HUES48 (cell line): ENCODE results near the gene FIS1.
"Not testable (repeated sequence)": the region's sequence is repeated elsewhere in the genome, so short reads cannot be mapped to it uniquely, and the experiment has no call there.

ENCODE experiments used
- H3K27ac ChIP-seq: one replicate; pipeline ENCODE4 v1.7.0; 2013; ENCODE audit warnings: low read depth, low read length, inconsistent platforms
- H3K27me3 ChIP-seq: 2 replicates; pipeline ENCODE4 v1.6.1; 2013; ENCODE audit warnings: mild to moderate bottlenecking, low read length; ENCODE audit not compliant: control insufficient read depth, insufficient read depth
- H3K36me3 ChIP-seq: 2 replicates; pipeline ENCODE4 v1.6.1; 2013; ENCODE audit warnings: low read length; ENCODE audit not compliant: control insufficient read depth, insufficient read depth
- H3K4me1 ChIP-seq: 2 replicates; pipeline ENCODE4 v1.6.1; 2013; ENCODE audit warnings: mild to moderate bottlenecking, low read length; ENCODE audit not compliant: control insufficient read depth, insufficient read depth
- H3K4me3 ChIP-seq: 2 replicates; pipeline ENCODE4 v1.5.1; 2013; ENCODE audit warnings: mild to moderate bottlenecking, low read depth, low read length
- H3K9ac ChIP-seq: 2 replicates; pipeline ENCODE4 v1.6.1; 2013; ENCODE audit warnings: mild to moderate bottlenecking, low read depth, low read length, moderate library complexity
- H3K9me3 ChIP-seq: 2 replicates; pipeline ENCODE4 v1.6.1; 2013; ENCODE audit warnings: low read length; ENCODE audit not compliant: control insufficient read depth, insufficient read depth

The FIS1 gene

DNA sequence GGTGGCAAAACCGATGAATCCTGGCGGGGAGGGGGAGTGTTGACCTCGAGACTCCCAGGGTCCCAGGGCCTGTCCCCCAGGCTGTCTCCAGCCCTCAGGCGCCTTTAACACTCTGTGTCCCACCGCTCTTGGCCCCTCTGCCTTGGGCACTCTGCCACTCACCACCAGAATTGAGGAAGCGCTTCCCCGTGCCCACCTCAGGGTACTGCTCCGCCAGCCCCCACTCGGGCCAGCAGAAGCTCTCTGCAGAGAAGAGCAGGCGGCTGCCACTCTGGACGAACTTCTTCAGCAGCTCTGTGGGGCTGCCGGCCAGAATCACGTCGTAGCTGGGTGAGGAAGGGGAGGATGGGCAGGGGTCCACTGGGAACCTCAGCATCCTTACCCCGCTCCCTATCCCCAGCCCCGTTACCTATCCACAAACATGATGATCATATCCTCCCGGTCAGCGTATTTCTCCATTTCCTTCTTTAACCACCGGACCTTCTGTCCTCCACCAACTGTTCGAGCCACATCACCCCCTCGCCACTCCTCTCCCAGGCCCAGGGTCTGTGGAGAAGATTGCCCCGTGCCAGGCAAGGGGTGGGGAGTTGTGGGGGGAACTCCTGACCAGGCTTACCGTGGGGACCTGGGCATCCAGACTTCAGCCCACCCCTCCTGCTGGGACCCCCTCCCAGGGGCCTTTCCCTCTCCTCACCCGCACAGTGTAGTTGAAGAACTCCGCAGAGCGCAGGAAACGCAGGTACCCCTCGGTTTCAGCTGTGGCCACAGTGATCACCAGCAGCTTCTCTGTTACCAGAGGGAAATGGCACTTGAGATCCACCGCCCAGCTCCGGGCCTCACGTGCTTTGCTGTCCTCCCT, 28.7 kb downstream of the FIS1 start:
- Histone ChIP-seq H3K9me3 (no peaks in the 10 kb centered on the region), H3K4me1 (peaks cover 9% of the 10 kb centered on the region; the same call in 1 of the 2 replicates), H3K27ac (no peak overlapping the region), H3K36me3 (peaks cover 23% of the 10 kb centered on the region), H3K9ac (peak overlapping the region; percentile 44; the same call in 1 of the 2 replicates), H3K27me3 (no peaks in the 10 kb centered on the region), H3K4me3 (peak overlapping the region; percentile 87)

DNA sequence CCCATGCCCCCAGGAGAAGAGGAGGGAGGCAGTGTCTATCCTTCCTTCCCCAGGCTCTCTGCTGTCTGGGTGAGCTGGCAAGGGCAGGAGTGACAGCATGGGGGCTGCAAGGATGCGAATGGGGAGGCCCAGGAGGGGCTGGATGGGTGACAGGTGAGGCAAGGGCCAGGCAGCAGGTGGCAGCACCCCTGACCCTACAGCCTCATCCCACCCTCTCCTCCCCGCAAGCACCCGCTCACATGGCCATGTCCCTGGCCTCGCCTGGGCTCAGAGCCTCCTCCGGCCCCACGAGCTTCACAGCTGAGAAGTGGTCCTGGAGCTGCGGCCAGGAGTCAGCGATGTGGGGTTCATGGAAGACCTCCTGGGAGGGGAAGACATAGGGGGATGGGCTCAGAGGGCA, 32.9 kb downstream of the FIS1 start:
- H3K27ac ChIP-seq = no peak overlapping the region
- H3K27me3 ChIP-seq = no peaks in the 10 kb centered on the region
- peaks cover 6% of the 10 kb centered on the region; the same call in 1 of the 2 replicates for H3K4me1 ChIP-seq
- no peaks in the 10 kb centered on the region for H3K9me3 ChIP-seq
- H3K9ac ChIP-seq = no peak overlapping the region
- peaks cover 40% of the 10 kb centered on the region for H3K36me3 ChIP-seq
- H3K4me3 ChIP-seq = no peak overlapping the region

DNA sequence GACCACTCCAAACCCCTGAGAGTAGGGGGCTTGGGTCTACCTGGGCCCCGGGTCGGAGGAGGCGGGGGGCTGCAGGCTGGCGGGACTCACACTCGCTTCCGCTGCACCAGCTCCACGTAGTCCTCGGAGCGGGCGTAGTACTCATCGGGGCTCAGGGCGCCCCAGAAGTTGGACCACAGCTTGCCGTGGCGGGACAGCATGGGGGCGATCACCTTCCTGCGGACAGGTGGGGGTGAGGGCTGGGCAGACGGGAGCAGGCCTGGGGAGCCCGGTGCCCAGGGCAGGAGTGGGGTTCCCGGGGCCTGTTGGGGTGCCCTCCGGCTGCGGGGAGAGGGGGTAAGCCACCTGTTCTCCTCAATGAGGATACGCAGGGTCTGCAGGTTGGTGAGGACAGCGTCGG, 33.4 kb downstream of the FIS1 start:
- Histone ChIP-seq H3K4me1 (peaks cover 1% of the 10 kb centered on the region; the same call in 1 of the 2 replicates), H3K27ac (no peak overlapping the region), H3K9me3 (no peaks in the 10 kb centered on the region), H3K4me3 (no peak overlapping the region), H3K27me3 (no peaks in the 10 kb centered on the region), H3K9ac (no peak overlapping the region), H3K36me3 (peaks cover 42% of the 10 kb centered on the region)

DNA sequence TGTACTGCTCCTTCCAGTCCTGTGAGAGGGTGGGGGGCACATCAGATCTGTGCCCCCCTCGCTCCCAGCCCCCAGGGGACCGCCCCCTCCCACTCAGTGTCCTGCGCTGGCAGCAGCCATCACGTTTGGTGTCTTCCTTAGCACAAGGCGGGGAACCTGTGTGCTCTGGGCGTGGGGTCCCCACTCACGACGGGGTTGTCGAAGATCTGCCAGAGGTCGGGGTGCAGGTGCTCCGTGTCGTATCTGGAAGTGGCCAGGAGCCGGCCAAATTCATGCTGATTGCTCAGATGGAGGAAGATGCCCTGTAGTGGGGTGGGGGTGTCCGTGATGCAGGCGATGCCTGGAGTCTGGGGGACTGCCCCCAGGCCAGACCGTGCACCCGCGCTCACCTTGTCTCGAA, 34.7 kb downstream of the FIS1 start:
- peaks cover 37% of the 10 kb centered on the region for H3K36me3 ChIP-seq
- no peaks in the 10 kb centered on the region for H3K4me1 ChIP-seq
- H3K4me3 ChIP-seq = no peak overlapping the region
- H3K27me3 ChIP-seq = no peaks in the 10 kb centered on the region
- H3K9ac ChIP-seq = no peak overlapping the region
- H3K27ac ChIP-seq = no peak overlapping the region
- no peaks in the 10 kb centered on the region for H3K9me3 ChIP-seq

DNA sequence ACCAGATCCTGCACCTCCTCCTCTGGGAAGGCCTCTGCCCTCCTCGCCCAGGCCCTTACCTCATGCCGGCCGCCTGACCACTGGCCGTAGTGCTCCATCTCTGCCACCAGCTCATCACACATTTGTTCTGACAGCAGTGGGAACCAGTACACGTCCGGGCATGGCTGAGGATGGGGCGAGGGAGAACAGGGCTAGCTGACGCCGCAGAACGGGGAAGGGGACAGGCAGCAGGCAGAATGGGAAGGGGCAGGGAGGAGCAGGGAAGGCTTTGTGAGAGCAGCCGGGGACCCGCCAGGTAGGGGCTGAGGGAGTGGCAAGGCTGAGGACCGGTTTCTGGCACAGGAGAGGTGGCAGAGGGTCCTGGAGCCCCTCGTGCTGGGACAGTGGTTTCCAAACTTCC, 36.1 kb downstream of the FIS1 start:
- Histone ChIP-seq H3K27ac (no peak overlapping the region), H3K36me3 (peaks cover 32% of the 10 kb centered on the region), H3K9ac (no peak overlapping the region), H3K9me3 (no peaks in the 10 kb centered on the region), H3K27me3 (no peaks in the 10 kb centered on the region), H3K4me1 (no peaks in the 10 kb centered on the region), H3K4me3 (no peak overlapping the region)

DNA sequence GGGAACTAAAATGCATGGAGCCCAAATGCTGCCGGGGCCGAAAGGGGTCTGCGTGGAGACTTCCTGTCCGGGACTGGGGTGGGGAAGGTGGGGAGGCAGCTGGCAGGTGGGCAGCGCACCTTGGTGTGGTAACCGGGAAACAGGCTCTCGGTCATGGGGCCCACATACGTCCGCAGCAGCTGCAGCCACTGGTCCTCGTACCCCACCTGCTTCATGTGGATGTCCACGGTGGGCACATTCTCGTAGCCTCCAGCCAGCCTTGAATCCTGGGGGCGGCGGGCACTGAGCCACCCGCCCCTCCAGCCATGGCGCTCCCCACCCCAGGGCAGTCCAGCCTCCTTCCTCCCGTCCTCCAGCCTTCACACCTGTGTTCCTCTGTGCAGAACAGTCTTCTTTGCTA, 37.4 kb downstream of the FIS1 start:
- Histone ChIP-seq H3K9ac (no peak overlapping the region), H3K4me3 (no peak overlapping the region), H3K27ac (no peak overlapping the region), H3K27me3 (peaks cover 1% of the 10 kb centered on the region; the same call in 1 of the 2 replicates), H3K36me3 (peaks cover 29% of the 10 kb centered on the region), H3K4me1 (no peaks in the 10 kb centered on the region), H3K9me3 (no peaks in the 10 kb centered on the region)

DNA sequence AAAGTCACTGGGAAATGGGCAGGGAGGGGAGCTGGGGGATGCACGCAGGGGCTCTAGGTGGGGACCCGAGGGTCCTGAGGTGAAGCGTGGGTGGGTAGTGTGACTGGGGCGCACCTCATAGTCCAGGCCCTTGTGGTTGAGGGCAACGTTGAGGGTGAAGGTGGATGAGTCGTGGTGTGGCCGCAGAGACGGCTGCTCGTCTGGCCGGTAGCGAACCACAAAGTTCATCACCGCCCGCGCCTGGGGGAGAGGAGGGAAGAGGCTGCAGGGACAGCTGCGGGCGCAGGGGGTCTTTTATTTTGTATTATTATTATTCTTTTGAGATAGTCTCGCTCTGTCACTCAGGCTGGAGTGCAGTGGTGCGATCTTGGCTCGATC, 38.2 kb downstream of the FIS1 start:
- Histone ChIP-seq H3K36me3 (peaks cover 24% of the 10 kb centered on the region), H3K27me3 (peaks cover 9% of the 10 kb centered on the region), H3K4me3 (no peak overlapping the region), H3K4me1 (no peaks in the 10 kb centered on the region), H3K9me3 (no peaks in the 10 kb centered on the region), H3K27ac (no peak overlapping the region), H3K9ac (no peak overlapping the region)

DNA sequence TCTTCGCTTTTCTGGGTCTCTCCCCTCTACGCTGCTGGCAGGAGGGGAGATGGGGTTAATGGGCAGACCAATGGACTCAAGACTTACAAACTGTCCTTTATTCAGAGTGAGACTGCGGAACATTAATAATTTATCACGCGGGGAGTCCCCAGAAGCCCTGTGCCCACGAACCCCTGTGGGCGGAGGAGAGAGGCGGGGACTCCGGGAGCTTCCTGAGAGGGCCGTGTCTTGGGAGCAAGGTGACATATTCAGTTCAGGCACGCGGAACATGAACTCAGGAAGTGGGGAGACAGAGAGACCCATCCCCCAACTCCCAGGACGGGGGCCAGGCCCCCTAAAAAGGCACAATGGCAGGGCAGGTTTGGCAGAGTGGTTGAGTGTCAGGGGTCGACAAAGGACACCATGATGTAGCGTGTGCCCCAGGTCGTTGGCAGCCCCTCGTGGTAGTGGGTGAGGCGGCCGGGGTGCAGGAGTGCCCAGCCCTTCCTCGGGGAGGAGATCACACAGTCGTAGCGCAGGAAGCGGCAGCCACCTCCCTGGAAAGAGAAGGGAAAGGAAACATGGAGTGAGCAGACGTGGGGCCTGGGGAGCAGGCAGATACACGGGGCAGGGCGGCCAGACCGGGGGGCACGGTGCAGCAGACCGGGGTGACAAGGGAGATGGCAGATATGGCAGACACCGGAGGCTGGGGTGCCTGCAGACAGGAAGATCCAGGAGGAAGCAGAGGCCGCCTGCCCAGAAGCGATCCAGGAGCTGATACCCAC, 38.8 kb downstream of the FIS1 start:
- H3K27me3 ChIP-seq = peaks cover 10% of the 10 kb centered on the region
- H3K4me1 ChIP-seq = peaks cover 2% of the 10 kb centered on the region
- H3K9ac ChIP-seq = no peak overlapping the region
- H3K27ac ChIP-seq = no peak overlapping the region
- H3K9me3 ChIP-seq = no peaks in the 10 kb centered on the region
- peaks cover 19% of the 10 kb centered on the region; the same call in 1 of the 2 replicates for H3K36me3 ChIP-seq
- H3K4me3 ChIP-seq = no peak overlapping the region

DNA sequence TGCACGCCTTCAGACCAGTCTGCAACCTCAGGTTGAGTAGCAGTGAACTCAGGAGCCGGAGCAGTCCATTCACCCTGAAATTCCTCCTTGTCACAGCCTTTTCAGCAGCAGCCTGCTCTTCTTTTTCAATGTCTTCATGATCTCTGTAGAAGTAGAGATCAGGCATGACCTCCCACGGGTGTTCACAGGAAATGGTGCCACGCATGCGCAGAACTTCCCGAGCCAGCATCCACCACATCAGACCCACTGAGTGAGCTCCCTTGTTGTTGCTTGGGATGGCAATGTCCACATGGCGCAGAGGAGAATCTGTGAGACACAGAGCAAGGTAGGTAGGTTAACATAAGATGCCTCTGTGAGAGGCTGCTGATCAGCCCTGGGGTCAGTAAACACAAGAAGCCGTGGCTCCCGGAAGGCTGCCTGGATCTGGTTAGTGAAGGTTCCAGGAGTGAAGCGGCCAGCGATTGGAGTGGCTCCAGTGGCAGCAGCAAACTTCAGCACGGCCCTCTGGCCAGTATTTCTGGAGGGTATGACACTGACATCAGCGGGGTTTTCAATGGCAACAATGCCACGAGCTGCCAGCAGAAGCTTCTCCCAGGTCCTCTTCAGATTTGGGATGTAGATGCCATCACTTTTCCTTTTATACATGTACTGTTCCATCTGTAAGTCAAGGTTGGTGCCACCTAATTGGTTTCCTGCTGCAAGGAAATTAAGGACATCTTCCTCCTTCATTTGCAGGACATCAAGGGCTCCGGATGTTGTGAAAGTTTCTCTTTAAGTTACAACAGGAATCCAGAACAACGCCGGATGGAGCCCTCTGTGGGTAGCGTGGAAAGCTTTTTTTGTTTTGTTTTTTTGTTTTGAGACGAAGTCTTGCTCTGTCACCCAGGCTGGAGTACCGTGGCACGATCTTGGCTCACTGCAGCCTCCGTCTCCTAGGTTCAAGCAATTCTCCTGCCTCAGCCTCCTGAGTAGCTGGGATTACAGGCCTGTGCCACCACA, 40.8 kb downstream of the FIS1 start:
- H3K9me3 ChIP-seq, H3K27ac ChIP-seq, H3K9ac ChIP-seq, H3K4me3 ChIP-seq: not testable (repeated sequence)
- H3K27me3 ChIP-seq = peaks cover 18% of the 10 kb centered on the region
- H3K4me1 ChIP-seq = peaks cover 10% of the 10 kb centered on the region
- peaks cover 11% of the 10 kb centered on the region; the same call in 1 of the 2 replicates for H3K36me3 ChIP-seq

DNA sequence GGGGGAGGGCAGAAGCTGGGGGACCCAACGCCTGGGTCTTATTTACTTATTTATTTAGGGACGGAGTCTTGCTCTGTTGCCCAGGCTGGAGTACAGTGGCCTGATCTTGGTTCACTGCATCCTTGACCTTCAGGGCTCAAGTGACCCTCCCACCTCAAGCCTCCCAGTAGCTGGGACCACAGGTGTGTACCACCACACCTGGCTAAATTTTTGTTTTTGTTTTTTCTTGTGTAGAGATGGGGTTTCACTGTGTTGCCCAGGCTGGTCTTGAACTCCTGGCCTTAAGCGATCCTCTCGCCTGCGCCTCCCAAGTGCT, 42.3 kb downstream of the FIS1 start:
- Histone ChIP-seq H3K36me3 (0 out of 2 replicates have a peak, but pooled peaks cover 5% of the 10 kb centered on the region), H3K9me3 (no peaks in the 10 kb centered on the region), H3K27ac (no peak overlapping the region), H3K4me3 (no peak overlapping the region), H3K27me3 (peaks cover 18% of the 10 kb centered on the region), H3K4me1 (peaks cover 10% of the 10 kb centered on the region), H3K9ac (no peak overlapping the region)
